Mucosa of stomach (tissue), 1 donor: ENCODE data around the gene RCBTB1.
A peak's percentile ranks its signal among the peaks of the same experiment; 100 is the strongest.
"Not testable (repeated sequence)": the region's sequence is repeated elsewhere in the genome, so short reads cannot be mapped to it uniquely, and the experiment has no call there.

Source experiments
- H3K27me3 ChIP-seq: one replicate; pipeline ENCODE4 v1.7.0; 2013; ENCODE audit warnings: mild to moderate bottlenecking, low read length; ENCODE audit not compliant: control insufficient read depth, insufficient read depth
- H3K36me3 ChIP-seq: one replicate; pipeline ENCODE4 v1.7.0; 2013; ENCODE audit warnings: low read length; ENCODE audit not compliant: control insufficient read depth, insufficient read depth
- H3K4me1 ChIP-seq: one replicate; pipeline ENCODE4 v1.7.0; 2013; ENCODE audit warnings: mild to moderate bottlenecking, low read length; ENCODE audit not compliant: control insufficient read depth, insufficient read depth
- H3K4me3 ChIP-seq: one replicate; pipeline ENCODE4 v1.7.0; 2013; ENCODE audit warnings: low read length
- H3K9ac ChIP-seq: one replicate; pipeline ENCODE4 v1.7.0; 2013; ENCODE audit warnings: mild to moderate bottlenecking, low read length, moderate library complexity
- H3K9me3 ChIP-seq: one replicate; pipeline ENCODE4 v1.7.0; 2013; ENCODE audit warnings: mild to moderate bottlenecking, low read length, moderate library complexity; ENCODE audit not compliant: control insufficient read depth
- donor health status: Pancreatic carcinoma.

RCBTB1 gene

GRCh38 chr13:49597043-49597641 is 11.8 kb upstream of the RCBTB1 start:
- Histone ChIP-seq H3K9ac (no peak overlapping the region), H3K9me3 (no peaks in the 10 kb centered on the region), H3K4me3 (no peak overlapping the region), H3K36me3 (no peaks in the 10 kb centered on the region), H3K27me3 (no peaks in the 10 kb centered on the region), H3K4me1 (no peaks in the 10 kb centered on the region)

GRCh38 chr13:49596221-49596620 is 10.9 kb upstream of the RCBTB1 start:
- no peaks in the 10 kb centered on the region for H3K36me3 ChIP-seq
- H3K4me1 ChIP-seq, result no peaks in the 10 kb centered on the region
- H3K9ac ChIP-seq, result no peak overlapping the region
- no peak overlapping the region for H3K4me3 ChIP-seq
- H3K27me3 ChIP-seq, result no peaks in the 10 kb centered on the region
- H3K9me3 ChIP-seq, result no peaks in the 10 kb centered on the region

- Histone ChIP-seq H3K4me3 (no peak overlapping the region), H3K36me3 (no peaks in the 10 kb centered on the region), H3K9me3 (no peaks in the 10 kb centered on the region), H3K4me1 (no peaks in the 10 kb centered on the region), H3K9ac (no peak overlapping the region), H3K27me3 (no peaks in the 10 kb centered on the region)
Measured at GRCh38 chr13:49594576-49594975, 9.2 kb upstream of the RCBTB1 start.

GRCh38 chr13:49593876-49594275 is 8.5 kb upstream of the RCBTB1 start:
- not testable (repeated sequence) for H3K9ac ChIP-seq, H3K36me3 ChIP-seq, H3K4me1 ChIP-seq, H3K27me3 ChIP-seq, H3K4me3 ChIP-seq, H3K9me3 ChIP-seq

GRCh38 chr13:49590714-49591113 is 5.4 kb upstream of the RCBTB1 start:
- H3K27me3 ChIP-seq, H3K4me3 ChIP-seq, H3K9ac ChIP-seq, H3K4me1 ChIP-seq, H3K9me3 ChIP-seq, H3K36me3 ChIP-seq: not testable (repeated sequence)

- Histone ChIP-seq H3K36me3 (no peaks in the 10 kb centered on the region), H3K4me3 (no peak overlapping the region), H3K9me3 (no peaks in the 10 kb centered on the region), H3K27me3 (no peaks in the 10 kb centered on the region), H3K4me1 (peaks cover 8% of the 10 kb centered on the region), H3K9ac (no peak overlapping the region)
Measured at GRCh38 chr13:49587311-49587847, 2.0 kb upstream of the RCBTB1 start.

- Histone ChIP-seq H3K9me3 (no peaks in the 10 kb centered on the region), H3K4me3 (peak overlapping the region; percentile 43), H3K9ac (no peak overlapping the region), H3K27me3 (no peaks in the 10 kb centered on the region), H3K36me3 (no peaks in the 10 kb centered on the region), H3K4me1 (peaks cover 8% of the 10 kb centered on the region)
Measured at GRCh38 chr13:49586717-49587116, 1.4 kb upstream of the RCBTB1 start.

- Histone ChIP-seq H3K9me3 (no peaks in the 10 kb centered on the region), H3K9ac (peak overlapping the region; percentile 86), H3K4me1 (peaks cover 8% of the 10 kb centered on the region), H3K27me3 (no peaks in the 10 kb centered on the region), H3K4me3 (peak overlapping the region; percentile 43), H3K36me3 (no peaks in the 10 kb centered on the region)
Measured at GRCh38 chr13:49584771-49585182, 581 bp downstream of the RCBTB1 start.

- H3K9ac ChIP-seq, result no peak overlapping the region
- H3K36me3 ChIP-seq, result no peaks in the 10 kb centered on the region
- H3K27me3 ChIP-seq, result no peaks in the 10 kb centered on the region
- H3K4me3 ChIP-seq, result no peak overlapping the region
- peaks cover 8% of the 10 kb centered on the region for H3K4me1 ChIP-seq
- H3K9me3 ChIP-seq, result no peaks in the 10 kb centered on the region
Measured at GRCh38 chr13:49580980-49581680, 4.2 kb downstream of the RCBTB1 start.

GRCh38 chr13:49579501-49579900 is 5.9 kb downstream of the RCBTB1 start:
- no peak overlapping the region for H3K4me3 ChIP-seq
- no peaks in the 10 kb centered on the region for H3K9me3 ChIP-seq
- no peak overlapping the region for H3K9ac ChIP-seq
- peaks cover 7% of the 10 kb centered on the region for H3K4me1 ChIP-seq
- H3K36me3 ChIP-seq, result no peaks in the 10 kb centered on the region
- H3K27me3 ChIP-seq, result no peaks in the 10 kb centered on the region

GRCh38 chr13:49571299-49572240 is 13.8 kb downstream of the RCBTB1 start:
- Histone ChIP-seq H3K9ac (no peak overlapping the region), H3K9me3 (no peaks in the 10 kb centered on the region), H3K4me3 (no peak overlapping the region), H3K27me3 (no peaks in the 10 kb centered on the region), H3K4me1 (no peaks in the 10 kb centered on the region), H3K36me3 (no peaks in the 10 kb centered on the region)
